Activated CD8-positive, alpha-beta memory T cell treated with anti-CD3 and anti-CD28 coated beads, Interleukin-2, amount 50 U/mL, for 24 hours (primary cell): ENCODE results near the gene METTL8.

Source experiments
- DNase-seq: peaks from one replicate; pipeline ENCODE4 v3.0.0-alpha.2; 2020; ENCODE audit errors: extremely low read depth

Gene METTL8, protein sequence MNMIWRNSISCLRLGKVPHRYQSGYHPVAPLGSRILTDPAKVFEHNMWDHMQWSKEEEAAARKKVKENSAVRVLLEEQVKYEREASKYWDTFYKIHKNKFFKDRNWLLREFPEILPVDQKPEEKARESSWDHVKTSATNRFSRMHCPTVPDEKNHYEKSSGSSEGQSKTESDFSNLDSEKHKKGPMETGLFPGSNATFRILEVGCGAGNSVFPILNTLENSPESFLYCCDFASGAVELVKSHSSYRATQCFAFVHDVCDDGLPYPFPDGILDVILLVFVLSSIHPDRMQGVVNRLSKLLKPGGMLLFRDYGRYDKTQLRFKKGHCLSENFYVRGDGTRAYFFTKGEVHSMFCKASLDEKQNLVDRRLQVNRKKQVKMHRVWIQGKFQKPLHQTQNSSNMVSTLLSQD

DNA sequence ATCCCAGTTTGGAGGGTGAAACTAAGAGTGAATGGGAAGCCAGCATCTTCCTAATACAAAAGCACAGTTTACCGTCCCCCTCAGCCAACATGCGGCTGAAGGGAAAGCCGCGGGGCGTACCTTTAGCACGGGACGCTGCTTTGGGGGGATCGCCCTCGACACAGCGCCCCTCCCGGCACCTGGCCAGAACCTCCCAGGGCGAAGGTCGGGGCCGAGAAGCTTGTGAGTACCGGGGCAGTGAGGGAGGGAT, at the start of gene METTL8:
METTL8 (minus strand) TSS at position 228 of the 250 bp plus-strand sequence. CDS start 41,805 bp downstream, outside the sequence.
- DNase-seq = no peak

DNA sequence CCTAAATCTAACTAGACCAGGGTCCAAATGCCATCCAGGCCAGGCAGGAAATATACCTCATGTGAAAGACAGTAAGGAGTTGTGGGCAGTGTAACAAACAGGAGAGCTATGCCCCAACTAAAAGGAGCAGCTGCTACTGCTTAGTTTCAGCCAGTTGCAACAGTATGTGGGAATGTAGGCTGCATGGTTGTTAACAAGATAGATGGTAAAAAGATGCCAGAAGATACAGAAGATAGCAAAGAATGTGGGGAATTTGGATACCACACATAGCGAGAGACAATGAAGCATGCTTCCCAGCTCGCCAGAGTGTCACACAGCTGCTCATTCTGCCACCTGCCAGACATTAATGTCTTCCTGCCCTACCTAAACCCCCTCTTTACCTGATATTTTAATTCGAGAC, 49.1 kb upstream of the METTL8 start:
- DNase-seq = no peak

DNA sequence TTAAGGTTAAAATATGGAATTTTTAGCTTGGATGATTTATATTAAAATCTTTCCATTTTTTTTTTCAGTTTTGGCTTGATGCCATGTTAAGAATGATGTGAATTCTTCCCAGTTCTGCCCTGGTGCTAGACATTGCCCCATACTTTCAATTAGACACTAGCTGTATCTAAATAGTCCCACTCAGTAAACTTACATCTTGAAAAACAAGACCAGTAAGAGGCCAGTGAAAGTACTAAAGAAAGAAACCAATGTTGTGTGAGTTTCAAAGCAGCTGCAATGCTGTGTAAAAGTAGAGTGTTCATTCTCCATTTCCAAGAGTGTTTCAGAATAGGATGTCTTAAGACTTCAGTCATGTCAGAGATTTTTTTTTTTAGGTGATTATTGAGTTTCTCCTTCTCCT, 48.5 kb upstream of the METTL8 start:
- no peak for DNase-seq

DNA sequence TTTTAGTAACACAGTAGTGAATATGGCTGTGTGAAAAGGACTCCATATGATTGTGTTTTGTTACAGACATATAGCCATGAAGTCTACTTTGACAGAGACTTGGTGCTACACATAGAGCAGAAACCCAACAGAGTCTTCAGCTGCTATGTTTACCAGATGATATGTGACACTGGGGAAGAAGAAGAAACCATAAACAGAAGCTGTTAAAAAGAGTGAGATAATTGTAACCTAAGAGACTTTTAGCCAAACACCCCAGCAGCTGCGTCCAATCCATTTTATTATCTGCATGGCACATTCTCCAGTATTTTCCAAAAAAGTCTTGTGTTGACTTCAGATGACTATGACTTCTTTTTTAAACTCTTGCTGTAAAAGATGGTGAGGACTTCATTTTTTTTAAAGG, 47.1 kb upstream of the METTL8 start:
- DNase-seq = no peak

DNA sequence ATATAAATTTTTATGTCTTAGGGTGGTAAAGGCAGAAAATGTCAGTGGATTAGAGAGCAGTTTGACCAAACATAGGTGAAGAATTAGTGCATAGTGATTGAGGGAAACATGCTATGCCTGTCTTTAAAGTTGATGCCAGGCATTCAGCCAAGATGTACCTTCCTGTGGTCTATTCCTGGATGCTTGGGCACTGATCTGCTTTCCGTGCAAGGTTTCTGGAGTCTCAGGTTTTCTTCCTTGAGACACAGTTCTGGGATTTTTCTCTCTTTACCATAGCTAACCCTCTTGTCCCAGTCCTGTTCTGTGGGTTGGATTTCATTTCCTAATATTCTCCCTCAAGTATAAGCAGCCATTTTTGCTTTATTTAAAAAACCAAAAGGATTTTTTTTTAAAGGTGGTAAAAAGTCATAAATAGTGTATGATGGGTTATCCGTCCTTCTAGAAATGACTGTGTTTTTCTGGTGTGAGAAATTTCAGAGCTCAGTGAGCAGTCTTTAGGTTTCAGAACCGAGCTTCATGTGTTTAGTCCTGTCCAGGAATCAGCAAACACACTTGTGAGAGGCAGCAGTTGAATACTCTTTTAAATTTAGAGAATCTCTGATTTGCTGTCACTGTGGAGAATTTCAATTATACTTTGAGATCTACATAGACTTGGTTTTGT, 45.5 kb upstream of the METTL8 start:
- DNase-seq = no peak

DNA sequence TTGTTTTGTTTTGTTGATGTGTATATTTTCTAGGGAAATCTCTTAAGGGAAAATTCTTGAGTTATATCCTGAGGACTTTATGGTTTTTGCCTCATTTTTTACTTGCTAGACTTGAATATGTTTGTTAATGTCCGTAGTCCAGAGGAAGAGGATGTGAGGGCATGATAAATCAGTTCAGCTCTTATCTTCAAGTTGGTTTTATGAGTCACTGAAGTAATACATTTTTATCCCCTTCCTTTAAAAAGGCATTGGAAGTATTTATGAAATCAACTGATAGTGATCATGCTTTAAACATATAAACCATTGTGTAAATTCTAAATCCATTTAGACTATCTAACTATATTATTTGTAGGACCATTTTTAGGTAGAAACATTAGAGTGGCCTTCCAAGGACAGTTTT, 44.6 kb upstream of the METTL8 start:
- DNase-seq = no peak

DNA sequence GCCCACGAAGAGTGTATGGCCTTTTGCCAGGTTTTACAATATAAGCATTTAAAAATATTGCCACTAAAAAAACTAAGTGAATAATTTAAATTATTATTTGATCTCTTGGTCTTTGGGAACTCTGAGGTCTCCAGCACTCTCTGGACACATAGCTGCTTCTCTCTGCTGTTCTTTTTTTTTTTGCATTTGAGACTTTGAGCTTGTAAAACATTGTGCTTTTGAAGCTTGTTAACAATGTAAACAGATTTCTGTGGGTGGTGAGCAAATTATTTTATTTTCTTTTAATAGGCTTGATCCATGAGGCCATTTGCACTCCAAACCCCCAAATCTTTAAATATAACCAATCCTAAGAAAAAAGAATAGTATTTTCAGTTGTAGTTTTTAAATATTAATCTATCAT, 42.2 kb upstream of the METTL8 start:
- DNase-seq = no peak

DNA sequence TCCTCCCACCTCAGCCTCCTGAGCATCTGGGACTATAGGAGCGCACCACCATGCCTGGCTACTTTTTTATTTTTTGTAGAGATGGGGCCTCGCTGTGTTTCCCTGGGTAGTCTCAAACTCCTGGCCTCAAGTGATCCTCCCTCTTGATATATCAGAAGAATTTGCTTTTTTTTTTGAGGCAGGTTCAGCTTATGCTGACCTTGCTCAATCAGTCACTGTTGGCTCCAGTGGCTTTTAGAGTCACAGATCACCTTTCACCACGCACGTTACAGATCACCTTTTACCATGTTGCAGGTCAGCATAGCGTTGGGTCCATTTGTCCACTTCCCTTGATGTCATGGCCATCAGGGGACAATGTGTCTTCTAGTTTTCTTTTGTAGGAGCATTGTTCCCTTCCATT, 36.3 kb upstream of the METTL8 start:
- DNase-seq = no peak

DNA sequence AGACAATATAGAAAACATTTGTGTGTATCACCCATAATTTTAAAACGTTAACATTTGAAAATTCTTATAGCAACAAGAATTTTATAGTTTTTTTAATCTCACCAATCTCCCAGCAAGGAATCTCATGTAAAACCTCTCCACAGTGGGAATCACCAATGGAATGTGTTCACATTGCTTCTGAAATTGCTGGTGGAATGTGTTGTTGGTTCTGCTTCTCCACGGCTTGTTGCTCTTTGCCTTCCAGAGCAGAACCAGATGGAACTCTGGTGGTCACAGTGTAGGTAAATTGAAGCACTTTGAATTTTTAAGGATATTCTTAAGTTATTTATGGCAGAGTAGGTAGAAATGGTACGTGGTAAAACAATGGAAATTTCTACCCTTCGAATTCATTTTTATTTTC, 35.4 kb upstream of the METTL8 start:
- no peak for DNase-seq

DNA sequence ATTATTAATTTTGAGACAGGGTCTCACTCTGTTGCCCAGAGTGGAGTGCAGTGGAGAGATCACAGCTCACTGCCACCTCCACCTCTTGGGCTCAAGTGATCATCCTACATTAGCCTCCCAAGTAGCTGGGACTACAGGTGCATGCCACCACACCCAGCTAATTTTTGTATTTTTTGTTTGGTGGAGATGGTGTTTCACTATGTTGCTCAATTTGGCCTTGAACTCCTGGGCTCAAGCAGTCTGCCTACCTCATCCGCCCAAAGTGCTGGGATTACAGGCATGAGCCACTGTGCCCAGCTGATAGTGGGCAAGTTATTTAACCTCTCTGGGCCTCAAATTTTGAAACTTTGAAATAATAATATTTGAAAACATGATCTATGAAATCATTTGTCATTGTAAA, 26.7 kb upstream of the METTL8 start:
- DNase-seq = no peak

DNA sequence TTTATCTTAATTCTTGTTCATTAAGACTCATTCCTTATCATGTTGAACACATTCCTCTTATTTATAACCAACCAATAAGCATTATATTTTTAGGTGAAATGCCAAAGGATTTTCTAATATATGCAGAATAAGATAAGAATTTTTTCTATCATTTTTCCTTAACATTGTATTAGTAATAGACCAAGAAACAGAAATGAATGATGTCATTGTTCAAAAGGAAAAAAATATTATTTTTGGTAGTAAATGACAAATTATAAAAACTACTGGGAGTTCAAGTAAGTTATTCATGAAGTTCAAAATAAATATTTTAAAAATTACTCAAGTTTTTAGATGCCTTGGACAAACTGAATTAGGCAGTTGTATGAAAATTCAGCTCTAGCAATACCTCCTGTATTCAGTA, 25.7 kb upstream of the METTL8 start:
- DNase-seq = no peak

DNA sequence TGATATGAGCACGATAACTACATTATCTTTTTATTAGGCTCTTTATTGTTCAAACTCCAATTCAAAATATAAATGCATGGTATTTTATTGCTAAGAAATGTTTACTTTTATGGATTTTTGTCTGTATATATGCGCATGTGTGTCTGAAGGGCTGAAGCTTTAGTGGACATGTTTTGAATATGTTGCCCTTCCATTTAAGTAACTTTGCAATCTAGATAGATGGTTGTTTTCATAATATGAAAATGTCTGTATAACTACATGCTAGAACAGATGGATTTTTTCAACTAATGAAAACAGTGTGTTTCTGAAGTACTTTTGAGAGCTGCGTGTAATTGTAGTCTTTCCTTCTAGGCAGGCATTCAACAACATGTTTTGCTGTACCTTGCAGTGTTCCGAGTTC, 19.0 kb upstream of the METTL8 start:
- no peak for DNase-seq

DNA sequence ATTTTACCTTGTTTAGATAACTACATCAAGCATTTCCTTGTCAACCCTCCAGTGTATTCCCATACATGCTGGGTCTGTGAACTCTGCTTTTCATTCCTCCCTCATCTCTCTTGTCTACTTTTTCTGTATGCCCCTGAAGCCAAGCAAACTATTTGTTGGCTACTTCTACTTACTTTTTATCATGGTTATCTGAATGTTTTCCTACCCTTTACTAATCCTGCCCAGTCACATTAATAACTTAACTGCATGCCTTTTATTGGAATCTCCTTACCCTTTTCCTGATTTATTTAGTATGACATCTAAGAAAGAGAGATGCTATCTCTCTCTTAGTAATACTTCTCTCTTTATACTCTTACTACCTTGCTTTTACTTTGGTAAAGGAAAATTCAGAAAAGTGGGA, 17.3 kb upstream of the METTL8 start:
- no peak for DNase-seq

DNA sequence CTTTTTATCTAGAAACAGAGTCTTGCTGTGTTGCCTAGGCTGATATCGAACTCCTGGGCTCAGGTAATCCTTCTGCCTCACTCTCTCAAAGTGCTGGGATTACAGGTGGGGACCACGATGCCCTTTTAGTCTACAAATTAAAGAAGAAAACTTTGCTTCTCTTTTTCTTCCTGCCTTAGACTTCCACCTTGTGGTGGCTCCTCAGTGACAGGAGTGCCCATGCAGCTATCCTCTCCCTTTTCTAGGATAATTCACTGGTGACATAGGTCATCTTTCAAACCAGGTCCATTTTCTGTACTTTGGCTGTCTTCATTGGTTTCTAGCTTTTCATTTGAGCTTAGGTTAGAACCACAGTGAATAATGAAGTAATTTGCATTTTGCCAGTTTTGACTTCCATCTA, 13.9 kb upstream of the METTL8 start:
- no peak for DNase-seq

DNA sequence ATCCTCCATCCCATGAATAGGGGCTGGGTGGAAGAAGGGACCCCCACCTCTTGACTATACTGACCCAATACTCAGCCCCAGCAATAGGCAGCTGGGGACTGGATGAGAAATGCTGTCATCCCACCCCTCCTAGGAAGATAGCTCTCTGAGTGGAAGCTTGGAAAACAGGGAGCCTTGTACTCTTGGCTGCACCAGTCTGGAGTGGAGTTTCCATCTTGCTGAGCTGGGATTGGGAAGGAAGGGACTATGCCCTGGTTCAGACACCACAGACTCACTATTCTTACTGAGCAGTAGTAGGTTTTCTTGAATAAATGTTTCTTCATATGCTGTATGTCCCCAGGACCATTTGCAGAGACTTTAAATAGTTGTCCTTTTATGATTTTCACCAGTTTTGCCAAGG, 7.7 kb upstream of the METTL8 start:
- DNase-seq = no peak

DNA sequence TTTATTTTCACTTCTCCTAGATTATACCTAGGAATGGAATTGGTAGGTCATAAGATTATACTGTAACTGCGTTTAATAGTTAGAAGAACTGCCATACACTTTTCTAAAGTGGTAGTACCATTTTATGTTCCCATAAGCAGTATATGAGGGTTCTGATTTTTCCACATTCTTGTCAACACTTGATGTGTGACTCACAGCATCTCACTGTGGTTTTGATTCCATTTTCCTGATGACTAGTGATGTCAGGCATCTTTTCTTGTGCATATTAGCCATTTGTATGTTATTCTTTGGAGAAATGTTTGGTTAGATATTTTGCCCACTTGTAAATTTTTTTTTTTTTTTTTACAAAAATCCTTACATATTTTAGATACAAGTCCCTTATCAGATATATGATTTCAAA, 2.5 kb upstream of the METTL8 start:
- no peak for DNase-seq

DNA sequence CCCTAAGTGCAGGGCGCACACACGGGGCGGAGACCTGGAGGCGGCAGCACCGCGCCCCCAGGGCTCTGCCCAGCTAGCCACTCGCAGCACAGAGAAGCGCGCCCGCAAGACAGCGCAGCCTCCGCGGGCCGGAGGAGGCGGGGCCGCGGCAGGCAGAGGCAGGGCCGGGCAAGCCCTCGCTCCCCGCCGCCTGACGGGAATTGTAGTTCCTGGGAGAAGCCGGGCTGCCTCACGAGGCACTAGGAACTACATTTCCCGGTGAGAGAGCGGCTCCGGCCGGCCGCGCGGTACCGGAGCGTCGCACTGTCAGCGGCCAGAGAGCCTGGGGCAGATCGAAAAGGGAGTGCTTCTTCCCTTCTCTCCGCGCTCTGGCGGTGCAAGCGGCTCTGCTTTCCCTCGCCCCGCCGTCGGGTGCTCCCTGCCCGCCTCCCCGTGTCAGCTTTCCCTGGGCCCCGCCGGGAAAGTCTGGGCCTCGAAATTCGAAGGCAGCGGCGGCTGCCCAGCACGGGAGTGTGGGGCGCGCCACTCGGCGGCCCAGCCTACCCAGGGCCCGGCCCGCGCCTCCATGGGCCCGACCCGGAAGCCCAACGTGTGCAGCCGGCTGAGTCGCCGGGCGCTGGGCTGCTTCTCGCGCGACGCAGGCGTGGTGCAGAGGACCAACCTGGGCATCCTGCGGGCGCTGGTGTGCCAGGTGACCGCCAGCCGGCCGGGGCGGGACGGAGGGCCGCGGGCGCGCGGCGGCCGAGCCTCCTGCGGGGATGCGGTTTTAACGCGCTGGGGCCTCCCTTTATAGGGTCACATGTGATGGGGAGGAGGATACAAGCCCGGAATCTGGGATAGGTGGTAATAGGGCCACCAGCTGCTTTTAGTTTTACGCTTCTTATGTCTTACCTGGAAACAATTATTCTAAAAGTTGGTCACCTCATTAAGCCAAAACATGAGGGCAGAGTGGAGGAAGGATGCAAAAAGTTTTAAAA, 511 bp upstream of the METTL8 start, which contains the start of gene DCAF17:
DCAF17 (plus strand) TSS at position 214 of the 977 bp plus-strand sequence; CDS start at position 566, 352 bp downstream.
- peak; percentile 82 for DNase-seq

DNA sequence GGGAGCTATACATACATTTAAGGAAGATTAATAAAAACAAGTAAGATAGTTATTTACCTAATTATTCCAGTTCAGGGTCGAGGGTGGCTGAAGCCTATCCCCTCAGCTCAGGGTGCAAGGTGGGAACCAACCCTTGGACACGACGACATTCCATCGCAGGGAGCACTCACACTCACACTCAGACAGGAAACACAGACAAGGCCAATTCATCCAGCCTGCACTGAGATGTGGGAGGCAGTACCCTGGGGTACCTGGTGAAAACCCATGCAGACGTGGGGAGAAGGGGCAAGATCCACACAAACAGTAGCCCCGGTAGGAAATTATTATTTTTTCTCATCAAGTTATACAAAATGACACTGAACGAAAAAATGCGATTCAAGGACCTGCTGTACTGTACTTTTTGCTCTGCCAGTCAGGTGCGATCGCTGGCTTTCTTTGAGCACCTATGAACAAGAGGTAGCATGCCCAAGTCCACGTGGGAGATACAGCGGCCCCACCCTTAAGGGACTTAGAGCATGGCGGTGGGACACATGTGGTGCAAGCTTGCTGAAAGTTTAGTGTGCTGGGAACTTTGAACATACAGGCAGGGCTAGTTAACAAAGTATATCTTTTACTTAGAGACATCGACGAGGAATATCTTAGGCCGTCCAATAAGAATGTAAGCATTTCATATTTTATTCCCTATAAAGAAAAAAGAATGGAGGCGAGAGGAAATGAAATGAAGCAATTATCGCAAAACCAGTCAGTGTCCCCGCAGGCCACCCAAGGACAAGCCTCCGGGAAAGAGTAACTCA, 624 bp downstream of the METTL8 start:
- no peak for DNase-seq

DNA sequence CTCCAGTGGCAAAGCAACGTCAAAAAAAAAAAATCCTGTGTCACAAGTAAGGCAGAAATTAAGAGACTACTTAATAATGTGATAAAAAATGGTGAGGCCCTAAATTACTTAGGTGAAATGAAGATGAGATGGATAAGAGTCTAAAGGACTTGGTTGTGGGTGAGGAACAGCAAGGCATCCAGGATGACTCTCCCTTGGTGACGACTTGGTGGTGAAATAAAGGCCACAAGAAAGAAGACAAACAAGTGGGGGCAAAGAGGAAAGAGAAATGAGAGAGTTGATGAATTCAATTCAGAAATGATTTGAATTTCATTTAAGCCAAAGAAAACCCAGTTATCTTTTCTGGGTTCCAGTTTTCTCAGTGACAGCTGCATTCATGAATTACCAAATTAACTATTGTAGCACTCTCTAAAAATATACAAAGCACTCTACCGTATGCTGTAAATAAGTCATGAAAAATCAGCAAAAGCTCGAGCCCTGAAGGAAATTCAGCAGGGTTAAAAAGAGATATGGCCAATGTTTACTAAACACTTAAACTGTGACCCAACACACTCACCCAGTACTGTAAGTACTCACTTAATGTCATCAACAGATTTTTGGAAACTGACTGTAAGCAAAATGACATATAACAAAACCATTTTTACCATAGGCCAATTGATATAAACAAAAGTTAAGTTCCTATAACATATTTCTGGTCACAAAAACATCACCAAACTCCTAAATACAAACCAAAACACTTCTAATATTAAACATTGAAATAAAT, 1.4 kb downstream of the METTL8 start:
- DNase-seq = no peak

DNA sequence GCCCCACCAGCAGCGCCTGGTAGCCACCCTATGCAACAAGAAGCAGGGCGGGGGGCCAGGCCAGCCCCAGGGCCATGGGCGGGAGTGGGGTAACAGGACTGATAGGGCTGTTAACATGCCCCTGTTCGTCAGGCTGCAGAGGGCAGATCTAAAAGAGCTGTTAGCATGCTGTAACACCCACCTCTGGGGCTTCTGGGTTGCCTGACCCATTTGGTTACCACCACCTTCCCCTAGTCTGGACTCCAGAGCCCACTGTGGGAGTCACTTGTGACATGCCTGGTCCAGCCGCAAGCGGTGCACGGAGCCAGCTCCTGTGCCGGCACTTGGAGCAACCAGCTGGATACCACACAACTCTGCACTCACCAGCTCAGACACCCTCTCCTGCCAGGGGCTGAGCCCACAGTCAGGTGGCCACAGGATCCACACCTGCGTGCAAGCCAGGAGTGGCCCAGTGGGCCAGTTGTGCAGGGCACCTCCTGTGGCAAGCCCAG, 2.1 kb downstream of the METTL8 start:
- no peak for DNase-seq
